GM21360 (cell line): ENCODE data around the gene TACC3.

ENCODE experiments used
- ATAC-seq: cut with Tn5 transposase; IDR thresholded peaks from one replicate; pipeline ENCODE4 v1.9.1; 2021; ENCODE audit warnings: mild to moderate bottlenecking, moderate library complexity; ENCODE audit not compliant: unreplicated experiment

TACC3 gene

GRCh38 chr4:1770791-1771231 is 49.5 kb downstream of the TACC3 start:
- no peak for ATAC-seq

GRCh38 chr4:1771555-1772305 is 50.4 kb downstream of the TACC3 start:
- ATAC-seq: no peak

GRCh38 chr4:1772853-1773538 is 51.7 kb downstream of the TACC3 start:
- ATAC-seq: no peak

GRCh38 chr4:1773754-1774153 is 52.4 kb downstream of the TACC3 start:
- no peak for ATAC-seq

DNA sequence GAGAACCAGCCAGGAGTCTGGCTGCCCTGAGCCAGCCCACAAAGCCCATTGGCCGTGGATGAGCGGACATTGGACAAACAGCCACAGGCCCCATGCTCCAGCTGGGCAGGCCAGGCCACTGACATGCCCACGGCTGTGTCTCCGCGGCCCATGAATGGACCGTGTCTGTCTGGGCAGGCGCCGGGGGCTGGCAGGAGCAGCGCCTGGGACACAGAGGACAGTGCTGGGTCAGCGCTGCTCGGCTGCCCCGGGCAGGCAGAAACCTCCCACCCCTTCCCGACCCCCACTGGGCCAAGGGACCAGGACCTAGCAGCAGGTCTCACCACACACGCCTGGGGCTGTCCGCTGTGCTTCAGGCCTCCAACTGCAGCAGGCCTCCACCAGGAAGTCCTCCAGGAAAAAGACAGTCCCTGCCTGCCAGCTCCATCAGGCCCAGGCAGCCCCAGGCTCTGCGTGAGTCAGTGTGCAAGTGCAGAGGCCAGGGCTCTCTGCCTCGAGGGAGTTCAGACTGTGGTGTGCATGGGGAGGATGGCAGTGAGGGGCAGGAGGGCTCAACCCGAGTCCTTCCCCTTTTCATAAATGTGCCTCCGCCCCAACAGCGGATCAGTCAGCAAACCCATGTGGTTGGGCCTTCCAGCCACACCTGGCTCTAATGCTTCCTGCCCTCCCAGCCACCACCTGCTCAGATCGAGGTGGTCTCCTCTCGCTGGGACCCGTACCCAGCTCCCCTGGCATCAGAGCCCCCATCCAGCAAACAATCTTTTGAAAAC is 54.6 kb downstream of the TACC3 start:
- ATAC-seq: no peak

DNA sequence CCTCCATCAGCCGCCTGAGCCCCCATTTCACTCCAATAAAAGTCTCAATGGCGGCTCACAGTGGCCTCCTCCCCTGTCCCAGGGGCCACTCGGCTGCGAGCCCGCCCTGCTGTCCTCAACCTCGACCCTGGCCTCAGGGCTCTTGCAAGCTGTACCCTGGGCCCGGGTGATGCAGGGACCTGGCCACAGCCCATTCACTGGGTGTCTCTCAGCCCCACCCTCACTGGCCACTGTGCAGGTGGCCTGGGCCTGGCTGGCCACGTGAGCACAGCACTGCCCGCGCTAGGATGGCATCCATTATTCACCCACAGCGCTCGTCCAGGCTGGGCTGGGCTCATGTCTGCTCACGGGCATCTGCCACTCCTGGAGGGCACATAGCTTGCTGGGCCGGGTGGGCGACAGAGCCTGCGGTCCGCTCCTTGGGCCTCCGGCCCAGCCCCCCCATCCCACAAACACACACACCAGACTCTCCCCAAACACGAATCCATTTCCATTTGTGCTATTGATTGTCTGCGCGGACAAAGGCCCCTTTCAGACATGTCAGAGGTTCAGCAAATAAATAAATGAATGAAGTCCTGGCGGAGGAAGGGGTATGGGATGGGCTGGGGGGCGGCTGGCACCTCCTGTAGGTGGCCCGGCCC is 55.3 kb downstream of the TACC3 start:
- ATAC-seq: no peak

DNA sequence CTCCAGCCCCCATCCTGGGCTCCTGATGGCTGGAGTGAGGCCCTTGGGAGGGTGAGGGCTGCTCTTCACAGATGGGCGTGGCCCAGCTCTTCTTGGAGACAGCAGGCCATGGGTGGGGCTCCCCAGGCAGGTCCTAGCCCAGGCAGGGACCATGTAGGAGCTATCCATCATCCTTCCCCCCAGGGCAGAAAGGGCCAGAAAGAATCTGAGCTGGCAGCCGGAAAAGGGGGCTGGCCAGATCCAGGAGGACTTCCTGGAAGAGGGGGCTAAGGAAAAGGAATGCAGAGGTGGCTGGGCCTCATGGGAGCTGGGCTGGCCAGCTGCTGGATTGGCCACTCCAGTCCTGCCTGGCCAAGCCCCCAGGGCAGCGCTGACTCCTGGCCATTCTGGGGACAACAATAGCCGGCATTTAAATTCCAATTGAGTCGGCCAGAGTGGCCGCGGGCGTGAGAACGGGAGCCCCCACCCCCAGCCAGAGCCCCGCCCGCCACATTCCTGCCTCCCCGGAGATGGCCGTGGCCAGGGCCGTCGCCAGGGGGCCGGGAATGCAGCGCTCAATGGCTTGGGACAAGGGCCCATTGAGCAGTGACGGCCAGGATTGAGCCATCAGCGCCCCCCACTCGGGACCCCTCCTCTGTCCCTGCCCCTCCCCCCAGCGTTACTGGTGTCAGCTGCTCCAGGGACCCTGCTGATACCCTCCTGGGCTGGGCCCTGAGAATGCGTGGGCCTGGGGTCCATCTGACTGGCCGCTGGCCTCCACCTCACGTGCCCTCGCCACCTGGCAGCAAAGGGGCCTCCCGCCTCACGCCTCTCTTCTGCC is 56.7 kb downstream of the TACC3 start:
- ATAC-seq: no peak

DNA sequence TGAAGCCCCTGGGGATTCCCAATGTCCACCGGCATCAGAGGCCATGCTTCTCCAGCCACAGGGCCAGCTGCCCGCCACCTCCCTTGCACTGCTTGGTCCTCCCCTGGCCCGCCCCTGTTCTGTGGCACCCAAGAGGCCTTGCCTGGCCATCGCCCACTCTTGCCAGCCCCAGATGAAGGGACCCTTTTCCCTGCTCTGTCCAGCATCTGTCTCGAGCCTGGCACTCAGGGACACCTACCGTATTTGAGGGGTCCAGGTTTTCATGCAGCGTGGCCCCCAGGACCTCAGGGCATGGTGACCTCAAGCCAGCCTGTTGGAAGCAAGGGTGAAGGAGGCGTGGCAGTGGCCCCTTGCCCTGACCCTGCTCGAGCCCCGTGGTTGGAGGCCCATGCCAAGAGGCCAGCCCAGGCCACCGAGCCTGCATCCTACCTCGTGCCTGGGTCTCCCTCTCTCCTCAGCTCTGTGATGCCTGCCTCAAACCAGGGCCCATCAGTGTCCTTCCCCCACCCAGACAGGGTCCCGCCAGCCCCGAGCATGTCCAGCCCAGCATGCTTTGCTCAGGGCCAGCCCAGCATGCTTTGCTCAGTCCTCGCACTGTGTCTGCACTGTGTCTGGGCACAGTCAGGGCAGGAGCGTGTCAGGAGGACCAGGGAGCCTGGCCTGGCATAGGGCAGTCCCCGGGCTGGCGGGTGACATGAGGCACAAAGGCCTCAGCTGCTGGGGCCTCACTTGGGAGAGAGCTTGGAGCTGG is 57.5 kb downstream of the TACC3 start:
- ATAC-seq: no peak

DNA sequence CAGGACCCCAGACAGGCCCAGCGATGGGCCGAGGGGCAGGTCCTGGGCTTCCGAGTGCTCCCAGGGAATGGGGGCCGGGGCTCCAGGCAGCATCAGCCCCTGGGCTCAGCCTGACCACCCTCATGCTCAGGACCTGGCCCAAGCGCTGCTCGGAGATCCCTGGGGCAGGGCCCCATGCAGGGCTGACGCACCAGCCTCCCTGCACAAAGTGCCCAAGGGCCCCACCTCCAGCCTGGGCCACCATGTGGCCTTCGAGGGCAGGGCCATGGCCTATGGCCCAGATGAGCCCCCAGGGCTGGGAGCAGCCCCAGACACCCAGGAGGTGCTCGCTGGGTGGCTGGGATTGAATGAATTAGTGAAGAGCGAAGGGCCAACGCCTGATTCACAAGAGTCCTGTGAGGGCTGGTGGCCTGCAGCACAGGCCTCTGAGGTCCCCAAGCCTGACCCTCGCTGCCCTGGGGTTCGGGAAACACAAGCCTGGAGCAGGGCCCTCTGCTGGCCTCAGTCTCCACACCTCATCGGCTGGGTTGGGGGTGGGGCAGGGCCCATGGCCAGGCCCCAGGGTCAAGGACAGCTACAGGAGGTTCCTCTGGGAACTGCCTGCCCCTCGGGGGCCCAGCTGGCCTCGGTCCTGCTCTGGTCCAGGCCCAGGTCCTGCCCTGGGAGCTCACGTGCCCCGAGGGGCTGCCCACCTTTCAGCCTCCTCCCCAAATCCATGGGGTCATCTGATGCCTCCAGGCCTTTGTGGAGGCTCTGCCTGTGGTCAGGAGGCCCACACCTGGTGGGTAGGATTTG is 58.5 kb downstream of the TACC3 start:
- ATAC-seq: no peak

DNA sequence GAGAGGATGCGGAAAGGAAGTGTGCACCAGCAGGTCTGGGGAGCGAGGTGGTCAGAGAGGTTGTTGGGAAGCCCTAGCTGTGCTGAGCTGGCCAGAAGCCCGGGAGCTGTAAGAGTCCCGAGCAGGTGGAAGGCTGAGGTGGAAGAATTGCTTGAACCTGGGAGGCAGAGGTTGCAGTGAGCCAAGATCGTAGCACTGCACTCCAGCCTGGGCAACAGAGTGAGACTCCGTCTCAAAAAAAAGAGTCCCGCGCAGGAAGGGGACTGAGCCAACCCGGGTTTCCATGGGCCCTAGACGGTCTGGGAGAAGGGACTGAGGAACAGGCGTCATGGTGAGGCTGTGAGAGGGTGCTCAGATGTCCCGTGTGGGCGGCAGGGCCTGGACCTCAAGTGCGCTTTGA is 59.1 kb downstream of the TACC3 start:
- ATAC-seq: no peak

DNA sequence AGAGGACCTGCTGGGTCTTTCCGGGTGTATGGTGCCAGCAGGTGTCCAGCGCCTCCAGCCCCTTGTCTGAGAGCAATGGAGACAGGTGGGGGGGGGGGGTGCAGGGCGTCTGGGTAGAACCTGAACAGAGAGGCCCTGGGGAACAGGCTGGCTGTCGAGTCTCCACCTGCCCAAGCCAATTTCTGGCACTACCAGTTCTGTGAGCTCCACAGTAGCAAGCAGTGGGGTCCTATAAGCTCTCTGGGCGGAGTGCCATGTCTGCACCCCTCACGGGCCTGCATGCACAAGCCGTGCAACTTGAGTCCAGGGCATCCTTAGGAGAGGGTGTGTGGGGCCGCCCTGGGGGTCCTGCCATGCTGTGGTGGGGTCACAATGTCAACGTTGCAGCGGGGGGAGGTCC is 61.7 kb downstream of the TACC3 start:
- ATAC-seq: no peak

- no peak for ATAC-seq
Observed at GRCh38 chr4:1783970-1784369, 62.6 kb downstream of the TACC3 start.

DNA sequence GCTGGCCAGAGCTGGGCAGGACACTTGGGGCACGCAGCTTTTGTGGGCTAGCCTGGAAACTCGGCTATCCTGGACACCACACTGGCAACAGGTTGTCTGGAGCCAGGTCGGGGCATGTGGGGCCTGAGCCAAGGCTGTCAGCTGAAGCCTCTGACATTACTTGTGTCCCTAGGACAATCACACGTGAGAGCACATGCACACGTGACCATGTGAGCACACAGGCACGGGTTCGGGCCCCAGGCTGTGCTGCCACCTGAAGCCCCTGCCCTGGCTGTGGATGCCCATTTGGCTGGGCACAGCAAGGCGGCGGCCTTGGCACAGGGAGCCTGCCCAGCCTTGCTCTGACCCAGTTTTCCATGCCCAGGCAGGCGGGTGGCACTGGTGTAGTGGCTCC is 63.1 kb downstream of the TACC3 start:
- no peak for ATAC-seq

GRCh38 chr4:1784789-1785591 is 63.7 kb downstream of the TACC3 start:
- no peak for ATAC-seq

- no peak for ATAC-seq
Observed at GRCh38 chr4:1785592-1785991, 64.3 kb downstream of the TACC3 start.

- no peak for ATAC-seq
Observed at GRCh38 chr4:1786544-1787362, 65.4 kb downstream of the TACC3 start.

- ATAC-seq: no peak
Observed at GRCh38 chr4:1787411-1788077, 66.2 kb downstream of the TACC3 start.
